Measurements from ENCODE around the gene MANBA.

MANBA gene

GRCh38 chr4:102610007-102610406, 150.8 kb downstream of the MANBA start:
- in situ Hi-C loops (cut with HindIII; ENCODE audit: low pct_ligation_motif_present, low pct_unique_long_range_greater_than_20kb, low sequenced_read_pairs) = no loop called here
- DNase-seq = peak; percentile 14

DNA sequence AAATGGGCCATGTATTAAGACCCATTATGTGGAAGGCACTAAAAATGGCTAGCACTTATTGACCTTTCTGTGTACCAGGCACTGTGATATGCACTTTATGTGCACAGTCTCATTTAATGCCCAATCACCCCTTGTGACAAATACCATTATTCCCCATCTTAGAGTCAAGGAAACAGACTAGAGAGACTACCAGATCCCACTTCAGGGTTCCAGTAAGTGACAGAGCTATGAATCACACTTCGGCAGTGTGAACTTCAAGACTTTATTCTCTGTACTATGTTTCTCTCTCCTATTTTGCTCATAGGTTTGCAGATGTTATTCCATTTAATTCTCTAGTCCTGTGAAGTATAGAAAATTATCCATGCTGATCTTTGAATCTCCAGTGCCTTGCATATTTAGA, 152.6 kb downstream of the MANBA start:
- in situ Hi-C loops (cut with HindIII; ENCODE audit: low pct_ligation_motif_present, low pct_unique_long_range_greater_than_20kb, low sequenced_read_pairs) = no loop called here
- DNase-seq = no peak

- in situ Hi-C loops (cut with HindIII; ENCODE audit: low pct_ligation_motif_present, low pct_unique_long_range_greater_than_20kb, low sequenced_read_pairs) = no loop called here
- no peak for DNase-seq
These were observed 153.8 kb downstream of the MANBA start for GRCh38 chr4:102606846-102607450.

DNA sequence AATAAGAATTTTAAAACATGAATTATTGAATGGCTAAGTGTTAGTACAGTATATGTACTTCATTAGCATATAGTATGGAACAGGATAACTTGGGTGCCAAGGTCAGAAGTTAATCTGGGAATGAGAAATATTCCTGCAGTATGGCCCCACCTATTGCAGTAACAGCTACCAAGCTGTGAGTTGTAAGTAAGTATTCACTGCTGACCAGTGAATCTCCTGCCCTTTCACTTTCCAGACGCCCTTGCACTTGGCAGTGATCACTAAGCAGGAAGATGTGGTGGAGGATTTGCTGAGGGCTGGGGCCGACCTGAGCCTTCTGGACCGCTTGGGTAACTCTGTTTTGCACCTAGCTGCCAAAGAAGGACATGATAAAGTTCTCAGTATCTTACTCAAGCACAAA, 154.5 kb downstream of the MANBA start:
- no peak for DNase-seq
- in situ Hi-C loops (cut with HindIII; ENCODE audit: low pct_ligation_motif_present, low pct_unique_long_range_greater_than_20kb, low sequenced_read_pairs) = no loop called here

GRCh38 chr4:102604222-102604940, 156.4 kb downstream of the MANBA start:
- no peak for DNase-seq
- in situ Hi-C loops (cut with HindIII; ENCODE audit: low pct_ligation_motif_present, low pct_unique_long_range_greater_than_20kb, low sequenced_read_pairs) = no loop called here

DNA sequence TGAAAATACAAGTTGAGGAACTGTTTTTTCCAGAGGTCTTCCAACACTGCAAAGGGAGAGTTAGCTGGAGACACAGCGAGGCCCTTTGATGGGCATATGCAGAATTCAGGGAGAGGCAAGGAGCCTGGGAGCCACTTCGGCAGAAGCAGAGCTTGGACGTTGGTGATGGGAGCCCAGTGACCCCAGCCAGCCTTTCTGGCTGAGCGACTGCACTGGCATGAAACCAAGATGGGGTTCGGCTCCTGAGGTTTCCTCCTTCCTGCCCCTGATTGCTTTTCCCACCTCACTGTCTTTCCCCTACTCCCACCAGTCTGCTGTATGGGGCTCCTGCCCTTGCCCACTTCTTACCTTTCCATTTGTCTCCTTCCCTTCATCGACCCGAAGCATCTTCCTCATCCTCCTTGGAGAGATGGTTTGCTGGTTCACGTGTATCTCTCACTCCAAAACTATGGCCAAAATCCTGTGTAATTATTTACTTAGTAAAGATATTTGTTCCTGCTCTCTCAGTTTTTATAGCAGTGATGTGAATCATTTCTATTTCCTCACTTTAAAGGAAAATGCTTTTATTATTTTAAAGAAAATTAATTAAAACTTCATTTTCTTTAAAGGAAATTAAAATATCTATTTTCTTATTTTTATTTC, 159.1 kb downstream of the MANBA start:
- in situ Hi-C loops (cut with HindIII; ENCODE audit: low pct_ligation_motif_present, low pct_unique_long_range_greater_than_20kb, low sequenced_read_pairs) = no loop called here
- DNase-seq = peak; percentile 14

GRCh38 chr4:102600689-102601088, 160.1 kb downstream of the MANBA start:
- in situ Hi-C loops (cut with HindIII; ENCODE audit: low pct_ligation_motif_present, low pct_unique_long_range_greater_than_20kb, low sequenced_read_pairs) = no loop called here
- DNase-seq = no peak

DNA sequence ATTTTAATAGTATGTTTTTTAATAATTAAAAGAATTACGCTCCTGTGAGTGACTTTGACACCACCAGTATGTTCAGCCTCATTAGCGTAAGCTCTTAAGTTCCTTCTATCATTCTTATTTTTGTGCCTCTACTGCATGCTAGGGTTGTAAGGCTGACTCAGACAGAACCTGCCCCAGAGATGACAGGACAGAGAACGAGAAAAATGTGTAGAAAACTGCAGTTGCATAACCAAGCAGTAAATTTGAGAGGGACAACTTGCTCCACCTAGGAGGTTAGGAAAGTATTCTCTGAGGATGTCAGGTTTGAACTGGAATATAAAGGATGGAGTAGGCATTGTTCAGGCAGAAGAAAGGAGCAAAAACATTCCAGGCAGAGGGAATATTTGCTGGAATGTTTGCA, 160.9 kb downstream of the MANBA start:
- in situ Hi-C loops (cut with HindIII; ENCODE audit: low pct_ligation_motif_present, low pct_unique_long_range_greater_than_20kb, low sequenced_read_pairs) = no loop called here
- DNase-seq = no peak

GRCh38 chr4:102599455-102599854, 161.3 kb downstream of the MANBA start:
- in situ Hi-C loops (cut with HindIII; ENCODE audit: low pct_ligation_motif_present, low pct_unique_long_range_greater_than_20kb, low sequenced_read_pairs) = no loop called here
- DNase-seq = no peak

- no peak for DNase-seq
- in situ Hi-C loops (cut with HindIII; ENCODE audit: low pct_ligation_motif_present, low pct_unique_long_range_greater_than_20kb, low sequenced_read_pairs) = no loop called here
These were observed 161.9 kb downstream of the MANBA start for GRCh38 chr4:102598762-102599374.

GRCh38 chr4:102598086-102598761, 162.5 kb downstream of the MANBA start:
- no peak for DNase-seq
- in situ Hi-C loops (cut with HindIII; ENCODE audit: low pct_ligation_motif_present, low pct_unique_long_range_greater_than_20kb, low sequenced_read_pairs) = no loop called here

DNA sequence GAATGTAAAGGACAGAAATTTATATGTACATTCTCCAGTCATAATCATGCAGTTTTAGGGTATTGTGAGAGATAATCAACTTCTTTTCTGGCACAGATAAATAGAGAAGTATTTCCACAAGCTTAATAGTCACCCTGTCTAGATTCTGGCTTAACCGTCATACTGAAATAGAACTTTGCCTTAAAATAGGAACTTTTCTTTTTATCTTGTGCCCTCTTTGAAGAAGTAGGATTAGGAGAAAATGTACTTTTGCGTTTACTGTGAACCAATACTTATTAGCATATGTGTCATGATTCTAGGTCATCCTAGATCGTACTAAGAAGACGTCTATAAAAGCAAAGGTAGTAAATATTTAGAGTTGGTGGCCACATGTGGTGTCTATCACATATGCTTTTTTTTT, 164.2 kb downstream of the MANBA start:
- in situ Hi-C loops (cut with HindIII; ENCODE audit: low pct_ligation_motif_present, low pct_unique_long_range_greater_than_20kb, low sequenced_read_pairs) = no loop called here
- no peak for DNase-seq

GRCh38 chr4:102594000-102594399, 166.8 kb downstream of the MANBA start:
- no peak for DNase-seq

GRCh38 chr4:102593147-102593546, 167.6 kb downstream of the MANBA start:
- DNase-seq = no peak
- in situ Hi-C loops (cut with HindIII; ENCODE audit: low pct_ligation_motif_present, low pct_unique_long_range_greater_than_20kb, low sequenced_read_pairs) = no loop called here

More at GRCh38 chr4:102594000-102594399, 166.8 kb downstream of the MANBA start:
- in situ Hi-C loops (cut with HindIII; ENCODE audit: low pct_ligation_motif_present, low pct_unique_long_range_greater_than_20kb, low sequenced_read_pairs) = no loop called here

DNA sequence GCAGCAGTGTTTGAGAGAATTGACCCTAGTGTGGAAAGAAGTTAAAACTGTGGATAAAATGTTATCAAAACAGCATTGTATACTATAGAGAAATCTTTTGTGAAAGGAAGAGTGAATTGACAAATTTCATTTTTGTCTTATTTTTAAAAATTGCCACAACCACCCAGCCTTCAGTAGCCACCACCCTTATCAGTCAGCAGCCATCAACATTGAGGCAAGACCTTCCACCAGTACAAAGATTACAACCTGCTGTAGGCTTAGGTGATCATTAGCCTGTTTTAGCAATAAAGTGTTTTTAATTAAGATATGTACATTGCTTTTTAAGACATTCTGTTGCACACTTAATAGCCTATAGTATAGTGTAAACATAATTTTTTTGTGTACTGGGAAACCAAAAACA, 168.5 kb downstream of the MANBA start:
- no peak for DNase-seq
- in situ Hi-C loops (cut with HindIII; ENCODE audit: low pct_ligation_motif_present, low pct_unique_long_range_greater_than_20kb, low sequenced_read_pairs) = no loop called here

DNA sequence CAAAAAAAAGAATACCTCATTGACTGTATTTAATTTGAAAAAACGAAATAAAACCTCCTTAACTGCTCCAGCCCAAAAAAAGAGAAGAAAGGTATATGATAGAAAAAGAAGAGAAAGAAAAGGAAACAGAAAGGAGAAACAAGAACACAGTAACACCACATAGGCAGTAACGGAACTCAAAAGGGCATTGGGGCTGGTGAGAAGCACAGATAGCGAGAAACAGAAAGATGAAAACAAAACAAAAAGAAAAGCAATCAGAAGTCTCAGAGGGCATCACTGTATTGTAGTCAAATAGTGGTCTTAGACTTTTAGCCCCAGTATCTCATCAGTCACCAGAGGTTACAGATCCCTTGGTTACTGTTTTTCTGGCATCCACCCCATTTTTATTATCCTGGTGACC, 171.0 kb downstream of the MANBA start:
- in situ Hi-C loops (cut with HindIII; ENCODE audit: low pct_ligation_motif_present, low pct_unique_long_range_greater_than_20kb, low sequenced_read_pairs) = no loop called here
- DNase-seq = no peak

GRCh38 chr4:102586644-102587021, 174.1 kb downstream of the MANBA start:
- in situ Hi-C loops (cut with HindIII; ENCODE audit: low pct_ligation_motif_present, low pct_unique_long_range_greater_than_20kb, low sequenced_read_pairs) = no loop called here
- no peak for DNase-seq

GRCh38 chr4:102586002-102586643, 174.6 kb downstream of the MANBA start:
- DNase-seq = no peak

GRCh38 chr4:102585329-102585728, 175.4 kb downstream of the MANBA start:
- in situ Hi-C loops (cut with HindIII; ENCODE audit: low pct_ligation_motif_present, low pct_unique_long_range_greater_than_20kb, low sequenced_read_pairs) = no loop called here
- no peak for DNase-seq

More at GRCh38 chr4:102586002-102586643, 174.6 kb downstream of the MANBA start:
- in situ Hi-C loops (cut with HindIII; ENCODE audit: low pct_ligation_motif_present, low pct_unique_long_range_greater_than_20kb, low sequenced_read_pairs) = no loop called here

Measured in ACHN (cell line).